OCI-LY1 (cell line): ENCODE measurements around the gene HTT.

Experiments used
- CTCF ChIP-seq: fragments of 200-600 bp; sonication (generic), shearing (Covaris generic); IDR thresholded peaks from 2 replicates; pipeline ENCODE4 v1.5.1; 2017; ENCODE audit warnings: mild to moderate bottlenecking, antibody characterized with exemption, low read length, moderate library complexity, mixed read lengths
- EZH2 ChIP-seq: fragments of 200-600 bp; sonication (generic), shearing (Covaris generic); IDR thresholded peaks from 2 replicates; pipeline ENCODE4 v1.8.0; 2017; ENCODE audit warnings: borderline replicate concordance, mixed run types, mild to moderate bottlenecking, antibody characterized with exemption, low read length, moderate library complexity, mixed read lengths

GRCh38 chr4:3252480-3252828, 178.0 kb downstream of the HTT start:
- no peak for TF ChIP-seq CTCF
- TF ChIP-seq EZH2: no peak
